Measurements from ENCODE around the gene PCAT7.

DNA sequence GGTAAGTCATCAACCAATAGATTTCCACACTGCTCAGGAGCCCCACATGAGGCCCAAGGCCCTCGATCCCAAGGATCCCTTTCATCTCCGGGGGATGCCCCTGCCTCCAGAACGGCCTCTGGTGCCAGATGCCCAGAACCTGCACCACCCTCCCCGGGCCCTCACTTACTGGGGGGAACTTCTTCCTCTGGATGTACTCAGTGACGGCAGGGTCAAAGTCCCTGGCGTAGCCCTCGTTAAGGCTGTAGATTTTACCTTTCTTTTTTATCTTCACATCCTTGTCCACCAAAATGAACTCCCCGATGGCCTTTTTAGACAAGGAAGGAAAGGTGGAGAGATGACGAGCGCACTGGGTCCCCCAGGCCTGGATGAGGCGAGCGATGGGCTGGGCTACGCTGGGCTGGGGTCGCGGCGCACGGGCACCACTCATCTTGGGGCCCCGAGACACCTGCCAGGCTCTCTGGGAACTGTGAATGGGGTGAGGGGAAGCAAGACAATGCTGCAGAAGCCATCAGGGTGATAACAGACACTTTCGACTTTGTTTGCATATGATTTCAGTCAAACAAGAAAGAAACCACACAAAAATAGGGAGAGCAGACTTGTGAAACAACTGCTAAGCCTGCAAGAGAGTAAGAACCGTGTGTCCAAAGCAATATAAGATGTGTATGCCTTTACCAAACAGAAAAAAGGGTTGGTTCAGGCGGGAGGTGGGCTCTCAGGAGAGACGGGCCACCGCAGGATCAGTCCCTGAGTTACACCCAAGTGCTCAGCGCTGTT, 52.0 kb downstream of the PCAT7 start:
- no peak for TF ChIP-seq CTCF (IDR thresholded peaks at IDR 0.05; ENCODE audit: low read depth, low read length)
- no peak for TF ChIP-seq EZH2phosphoT487 (IDR thresholded peaks at IDR 0.05; ENCODE audit: low read depth)

Measured in OCI-LY3 (cell line).